ENCODE measurements around the gene GOLPH3L.
"Not testable (repeated sequence)": the region's sequence is repeated elsewhere in the genome, so short reads cannot be mapped to it uniquely, and the experiment has no call there.

The GOLPH3L gene

GRCh38 chr1:150615346-150616201 lies 81.4 kb downstream of the GOLPH3L start:
- DNase-seq, result peak; percentile 42
- no peak for ATAC-seq

DNA sequence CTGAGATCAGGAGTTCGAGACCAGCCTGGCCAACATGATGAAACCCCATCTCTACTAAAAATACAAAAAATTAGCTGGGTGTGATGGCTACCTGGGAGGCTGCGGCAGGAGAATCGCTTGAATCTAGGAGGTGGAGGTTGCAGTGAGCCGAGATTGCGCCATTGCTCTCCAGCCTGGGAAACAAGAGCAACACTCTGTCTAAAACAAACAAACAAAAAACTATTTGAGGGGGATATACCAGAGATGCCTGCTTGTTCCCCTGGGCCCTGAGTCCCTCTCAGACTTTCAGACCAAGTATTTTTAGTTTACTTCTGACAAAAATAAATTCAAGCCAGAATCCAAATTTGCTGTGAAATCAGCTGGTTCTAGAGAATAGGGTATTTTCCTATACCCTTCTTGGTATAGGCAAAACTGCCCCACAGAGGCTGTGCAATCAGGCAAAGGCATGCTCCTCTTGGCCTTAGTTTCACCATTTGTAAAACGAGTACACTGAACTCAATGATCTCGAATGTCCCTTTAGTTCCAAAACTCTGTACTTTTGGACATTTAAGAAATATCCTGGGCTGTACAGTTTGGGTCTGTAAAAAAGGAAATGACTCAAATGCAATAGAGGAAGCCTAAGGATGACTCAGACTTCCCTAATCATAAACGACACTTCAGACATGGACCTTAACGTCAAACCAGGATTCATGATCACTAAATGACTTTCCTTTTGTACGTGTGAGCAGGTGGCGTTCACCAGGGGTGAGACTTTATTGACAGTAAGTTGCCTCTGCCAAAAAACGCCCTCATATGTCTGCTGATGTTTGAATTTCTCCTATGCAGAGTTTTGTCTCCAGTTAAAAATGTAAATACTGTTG lies 83.7 kb downstream of the GOLPH3L start:
- DNase-seq, result peak; percentile 56
- peak; percentile 70 for ATAC-seq

DNA sequence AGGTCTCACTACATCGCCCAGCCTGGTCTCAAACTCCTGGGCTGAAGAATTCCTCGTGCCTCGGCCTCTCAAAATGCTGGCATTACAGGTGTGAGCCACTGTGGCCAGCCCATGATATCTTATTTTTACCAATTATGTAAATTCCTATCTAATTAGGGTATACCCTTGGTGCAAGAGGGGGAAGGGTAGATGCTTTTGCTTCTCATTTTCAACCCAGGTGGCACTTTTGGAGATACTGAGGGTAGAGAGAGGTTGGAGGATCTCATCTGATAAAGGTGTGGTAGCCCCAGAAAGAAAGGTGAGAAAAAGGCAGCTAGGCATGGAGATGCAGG lies 85.0 kb downstream of the GOLPH3L start:
- DNase-seq, result no peak
- ATAC-seq, result no peak

DNA sequence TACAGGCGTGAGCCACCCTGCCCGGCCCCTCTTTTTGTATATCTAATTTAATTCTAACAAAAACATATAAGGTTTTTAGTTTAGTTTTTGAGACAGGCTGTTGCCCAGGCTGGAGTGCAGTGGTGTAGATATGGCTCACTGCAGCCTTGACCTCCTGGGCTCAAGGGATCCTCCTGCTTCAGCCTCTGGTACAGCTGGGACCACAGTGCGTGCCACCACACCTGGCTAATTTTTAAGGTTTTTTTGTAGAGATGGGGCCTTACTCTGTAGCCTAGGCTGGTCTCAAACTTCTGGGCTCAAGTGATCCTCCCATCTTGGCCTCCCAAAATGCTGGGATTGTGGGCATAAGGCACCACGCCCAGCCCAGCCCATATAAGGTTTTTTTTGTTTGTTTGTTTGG lies 86.4 kb downstream of the GOLPH3L start:
- ATAC-seq (no peak), DNase-seq (no peak)

- ATAC-seq (no peak), DNase-seq (no peak)
Measured at GRCh38 chr1:150609732-150610131, 87.2 kb downstream of the GOLPH3L start.

GRCh38 chr1:150606463-150607142 lies 90.4 kb downstream of the GOLPH3L start:
- no peak for DNase-seq
- ATAC-seq, result no peak

- DNase-seq, ATAC-seq: not testable (repeated sequence)
Measured at GRCh38 chr1:150605451-150605731, 91.6 kb downstream of the GOLPH3L start.

DNA sequence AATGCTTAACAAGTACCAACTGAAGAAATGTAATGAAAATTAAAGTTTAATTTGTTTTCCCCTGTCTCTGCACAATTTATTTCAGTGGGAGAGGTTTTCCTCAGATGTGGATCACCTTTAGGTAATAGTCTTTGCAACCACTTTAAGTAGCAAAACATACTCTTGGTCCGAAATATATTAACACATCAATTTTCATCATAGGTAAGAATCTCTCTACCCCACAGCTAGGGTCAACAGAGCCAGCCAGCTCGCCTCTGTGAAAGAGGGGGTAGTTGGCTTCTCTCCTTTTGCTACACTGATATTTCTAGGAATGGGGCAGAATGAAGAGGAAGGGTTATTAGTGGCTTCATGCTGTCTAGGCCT lies 92.7 kb downstream of the GOLPH3L start:
- ATAC-seq, result no peak

DNA sequence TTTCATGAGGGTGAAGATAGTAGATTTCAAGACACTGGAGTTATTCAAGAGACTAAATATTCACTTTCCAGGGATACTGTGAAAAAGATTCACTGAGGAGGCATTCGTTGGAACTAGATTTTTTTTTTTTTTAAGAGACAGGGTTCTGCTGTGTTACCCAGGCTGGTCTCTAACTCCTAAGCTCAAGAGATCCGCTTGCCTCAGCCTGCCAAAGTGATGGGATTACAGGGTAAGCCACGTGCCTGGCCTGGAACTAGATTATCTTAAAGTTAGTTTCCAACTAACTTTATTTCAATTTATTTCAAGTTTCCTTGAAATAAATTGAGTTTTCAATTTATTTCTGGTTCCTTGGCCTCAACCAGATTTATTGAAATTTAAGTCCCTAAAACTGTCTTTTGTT lies 93.2 kb downstream of the GOLPH3L start:
- ATAC-seq, result no peak
- no peak for DNase-seq

More for the DNA sequence above, 92.7 kb downstream of the GOLPH3L start:
- DNase-seq, result no peak

GRCh38 chr1:150602372-150602771 lies 94.6 kb downstream of the GOLPH3L start:
- DNase-seq, ATAC-seq: not testable (repeated sequence)

GRCh38 chr1:150601540-150601939 lies 95.4 kb downstream of the GOLPH3L start:
- ATAC-seq, result no peak
- DNase-seq, result no peak

DNA sequence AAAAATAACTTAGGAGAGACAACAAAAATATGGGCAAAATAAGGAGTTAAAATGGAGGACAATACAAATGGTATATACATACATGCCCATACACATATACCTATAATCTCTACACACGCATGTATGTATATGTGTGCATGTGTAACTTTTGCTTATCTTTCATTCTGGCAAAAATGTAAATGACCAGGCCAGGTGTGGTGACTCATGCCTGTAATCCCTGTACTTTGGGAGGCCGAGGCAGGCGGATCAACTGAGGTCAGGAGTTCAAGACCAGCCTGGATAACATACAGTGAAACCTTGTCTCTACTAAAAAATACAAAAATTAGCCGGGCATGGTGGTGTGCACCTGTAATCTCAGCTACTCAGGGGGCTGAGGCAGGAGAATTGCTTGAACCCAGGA lies 98.6 kb downstream of the GOLPH3L start:
- ATAC-seq, DNase-seq: not testable (repeated sequence)

GRCh38 chr1:150596976-150597375 lies 100.0 kb downstream of the GOLPH3L start:
- ATAC-seq (no peak), DNase-seq (no peak)
